OCI-LY1 (cell line): ENCODE data around the gene SGSM1.

ENCODE experiments used
- H2AFZ ChIP-seq: fragments of 200-600 bp; sonication (generic), shearing (Covaris generic); 2 replicates; pipeline ENCODE4 v1.6.0; 2014; ENCODE audit warnings: antibody characterized with exemption, mild to moderate bottlenecking, low read length
- H3F3A ChIP-seq: fragments of 200-600 bp; sonication (generic), shearing (Covaris generic); 2 replicates; pipeline ENCODE4 v1.6.0; 2014; ENCODE audit warnings: mild to moderate bottlenecking, antibody characterized with exemption, low read length, moderate library complexity; ENCODE audit not compliant: insufficient read depth
- H3K27ac ChIP-seq: fragments of 200-600 bp; sonication (generic); 2 replicates; pipeline ENCODE4 v1.5.1; 2014; ENCODE audit warnings: low read length, mixed run types, mild to moderate bottlenecking, low read depth; ENCODE audit not compliant: poor library complexity, severe bottlenecking
- H3K27me3 ChIP-seq: fragments of 200-600 bp; sonication (generic); 2 replicates; pipeline ENCODE4 v1.6.0; 2014; ENCODE audit warnings: antibody characterized with exemption, mild to moderate bottlenecking, low read length, moderate library complexity; ENCODE audit not compliant: insufficient read depth
- H3K36me3 ChIP-seq: fragments of 200-600 bp; sonication (generic); 2 replicates; pipeline ENCODE4 v1.6.1; 2014; ENCODE audit warnings: mild to moderate bottlenecking, antibody characterized with exemption, low read length, moderate library complexity, mixed read lengths; ENCODE audit not compliant: insufficient read depth
- H3K4me1 ChIP-seq: fragments of 200-600 bp; sonication (generic); 2 replicates; pipeline ENCODE4 v1.5.1; 2014; ENCODE audit warnings: mild to moderate bottlenecking, low read length, moderate library complexity; ENCODE audit not compliant: insufficient read depth, severe bottlenecking
- H3K4me2 ChIP-seq: fragments of 200-600 bp; sonication (generic), shearing (Covaris generic); 2 replicates; pipeline ENCODE4 v1.6.1; 2014; ENCODE audit warnings: low read length
- H3K4me3 ChIP-seq: fragments of 200-600 bp; sonication (generic); 2 replicates; pipeline ENCODE4 v1.5.1; 2014; ENCODE audit warnings: low read length, low read depth, mild to moderate bottlenecking, mixed read lengths; ENCODE audit not compliant: poor library complexity, severe bottlenecking
- H3K79me2 ChIP-seq: fragments of 200-600 bp; shearing (Covaris generic); 2 replicates; pipeline ENCODE4 v1.6.1; 2016; ENCODE audit warnings: mixed run types, low read length, mixed read lengths; ENCODE audit not compliant: insufficient read depth
- H3K9ac ChIP-seq: fragments of 200-600 bp; sonication (generic), shearing (Covaris generic); 2 replicates; pipeline ENCODE4 v1.6.1; 2014; ENCODE audit warnings: mild to moderate bottlenecking, low read length, mixed read lengths
- H3K9me2 ChIP-seq: fragments of 200-600 bp; sonication (generic), shearing (Covaris generic); 2 replicates; pipeline ENCODE4 v1.6.1; 2014; ENCODE audit warnings: low read depth, mild to moderate bottlenecking, low read length, mixed read lengths
- H3K9me3 ChIP-seq: fragments of 200-600 bp; shearing (Covaris generic); 2 replicates; pipeline ENCODE4 v1.6.1; 2014; ENCODE audit warnings: low read length, mixed read lengths
- H4K20me1 ChIP-seq: fragments of 200-600 bp; sonication (generic), shearing (Covaris generic); 2 replicates; pipeline ENCODE4 v1.6.0; 2016; ENCODE audit warnings: mild to moderate bottlenecking, low read length; ENCODE audit not compliant: insufficient read depth
- EZH2 ChIP-seq: fragments of 200-600 bp; sonication (generic), shearing (Covaris generic); IDR thresholded peaks from 2 replicates; pipeline ENCODE4 v1.8.0; 2017; ENCODE audit warnings: borderline replicate concordance, mixed run types, mild to moderate bottlenecking, antibody characterized with exemption, low read length, moderate library complexity, mixed read lengths
- TF ChIP-seq, protein P1 (sequence below): fragments of 200-600 bp; sonication (generic), shearing (Covaris generic); IDR thresholded peaks from 2 replicates; pipeline ENCODE4 v1.5.1; 2017; ENCODE audit warnings: mild to moderate bottlenecking, antibody characterized with exemption, low read length, moderate library complexity, mixed read lengths

The SGSM1 gene

GRCh38 chr22:24887260-24887659 lies 81.2 kb downstream of the SGSM1 start:
- H2AFZ ChIP-seq, result no peak overlapping the region
- no peaks in the 10 kb centered on the region for H3K79me2 ChIP-seq
- H3K4me2 ChIP-seq, result no peak overlapping the region
- H3K27me3 ChIP-seq, result no peaks in the 10 kb centered on the region
- no peak overlapping the region for H3K9ac ChIP-seq
- TF ChIP-seq, protein P1, sequence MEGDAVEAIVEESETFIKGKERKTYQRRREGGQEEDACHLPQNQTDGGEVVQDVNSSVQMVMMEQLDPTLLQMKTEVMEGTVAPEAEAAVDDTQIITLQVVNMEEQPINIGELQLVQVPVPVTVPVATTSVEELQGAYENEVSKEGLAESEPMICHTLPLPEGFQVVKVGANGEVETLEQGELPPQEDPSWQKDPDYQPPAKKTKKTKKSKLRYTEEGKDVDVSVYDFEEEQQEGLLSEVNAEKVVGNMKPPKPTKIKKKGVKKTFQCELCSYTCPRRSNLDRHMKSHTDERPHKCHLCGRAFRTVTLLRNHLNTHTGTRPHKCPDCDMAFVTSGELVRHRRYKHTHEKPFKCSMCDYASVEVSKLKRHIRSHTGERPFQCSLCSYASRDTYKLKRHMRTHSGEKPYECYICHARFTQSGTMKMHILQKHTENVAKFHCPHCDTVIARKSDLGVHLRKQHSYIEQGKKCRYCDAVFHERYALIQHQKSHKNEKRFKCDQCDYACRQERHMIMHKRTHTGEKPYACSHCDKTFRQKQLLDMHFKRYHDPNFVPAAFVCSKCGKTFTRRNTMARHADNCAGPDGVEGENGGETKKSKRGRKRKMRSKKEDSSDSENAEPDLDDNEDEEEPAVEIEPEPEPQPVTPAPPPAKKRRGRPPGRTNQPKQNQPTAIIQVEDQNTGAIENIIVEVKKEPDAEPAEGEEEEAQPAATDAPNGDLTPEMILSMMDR, result no peak
- TF ChIP-seq EZH2, result no peak
- no peaks in the 10 kb centered on the region for H3K4me1 ChIP-seq
- H4K20me1 ChIP-seq, result no peaks in the 10 kb centered on the region
- H3K36me3 ChIP-seq, result no peaks in the 10 kb centered on the region
- no peaks in the 10 kb centered on the region for H3K9me3 ChIP-seq
- no peaks in the 10 kb centered on the region for H3K9me2 ChIP-seq
- no peak overlapping the region for H3K27ac ChIP-seq
- no peak overlapping the region for H3K4me3 ChIP-seq
- no peaks in the 10 kb centered on the region for H3F3A ChIP-seq

DNA sequence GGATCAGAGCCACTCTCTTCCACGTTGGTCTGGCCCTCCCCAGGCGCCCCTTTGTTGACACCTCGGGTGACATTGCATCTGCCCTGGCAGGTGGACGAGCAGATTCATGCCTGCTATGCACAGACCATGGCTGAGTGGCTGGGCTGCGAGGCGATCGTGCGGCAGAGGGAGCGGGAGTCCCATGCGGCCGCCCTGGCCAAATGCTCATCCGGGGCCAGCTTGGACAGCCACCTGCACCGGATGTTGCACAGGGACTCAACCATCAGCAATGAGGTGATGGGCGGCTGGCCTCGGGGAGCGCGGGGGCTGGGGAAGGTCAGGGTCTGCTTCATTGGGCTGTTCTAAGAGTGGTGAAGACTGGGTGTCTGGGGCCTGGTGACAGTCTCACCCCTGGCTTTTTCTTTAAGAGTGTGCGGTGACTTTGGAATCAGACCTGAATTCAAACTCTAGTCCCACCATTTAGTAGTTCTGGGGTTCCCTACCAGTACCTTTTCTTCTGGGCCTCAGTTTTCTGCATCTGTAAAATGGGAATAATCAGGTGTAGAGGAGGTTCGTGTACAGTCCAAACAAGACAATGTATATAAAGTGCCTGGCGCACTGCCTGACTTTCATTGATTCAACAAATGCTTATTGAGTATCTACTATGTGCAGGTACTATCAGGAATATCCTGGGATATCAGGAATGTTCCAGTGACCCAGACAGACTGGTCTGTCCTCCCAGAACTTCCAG lies 87.5 kb downstream of the SGSM1 start:
- no peaks in the 10 kb centered on the region for H3K9me2 ChIP-seq
- TF ChIP-seq, protein P1, result no peak
- TF ChIP-seq EZH2, result no peak
- no peaks in the 10 kb centered on the region for H3K79me2 ChIP-seq
- H3K4me3 ChIP-seq, result no peak overlapping the region
- no peaks in the 10 kb centered on the region for H3K4me1 ChIP-seq
- no peak overlapping the region for H3K4me2 ChIP-seq
- H3K9ac ChIP-seq, result no peak overlapping the region
- H3K36me3 ChIP-seq, result no peaks in the 10 kb centered on the region
- H3K27me3 ChIP-seq, result no peaks in the 10 kb centered on the region; the same call in 1 of the 2 replicates
- H3F3A ChIP-seq, result no peaks in the 10 kb centered on the region
- H2AFZ ChIP-seq, result no peak overlapping the region
- no peaks in the 10 kb centered on the region for H4K20me1 ChIP-seq
- H3K9me3 ChIP-seq, result no peaks in the 10 kb centered on the region
- no peak overlapping the region for H3K27ac ChIP-seq

GRCh38 chr22:24894220-24894975 lies 88.4 kb downstream of the SGSM1 start:
- H3K9me3 ChIP-seq, result no peaks in the 10 kb centered on the region
- no peaks in the 10 kb centered on the region for H3K79me2 ChIP-seq
- no peaks in the 10 kb centered on the region for H4K20me1 ChIP-seq
- H2AFZ ChIP-seq, result no peak overlapping the region
- no peaks in the 10 kb centered on the region for H3F3A ChIP-seq
- no peaks in the 10 kb centered on the region for H3K9me2 ChIP-seq
- TF ChIP-seq EZH2, result no peak
- TF ChIP-seq, protein P1, result no peak
- H3K27ac ChIP-seq, result no peak overlapping the region
- no peaks in the 10 kb centered on the region for H3K36me3 ChIP-seq
- no peak overlapping the region for H3K9ac ChIP-seq
- no peak overlapping the region for H3K4me3 ChIP-seq
- H3K4me1 ChIP-seq, result no peaks in the 10 kb centered on the region
- H3K27me3 ChIP-seq, result no peaks in the 10 kb centered on the region; the same call in 1 of the 2 replicates
- no peak overlapping the region for H3K4me2 ChIP-seq
